Stimulated activated CD4-positive, alpha-beta T cell treated with anti-CD3 and anti-CD28 coated beads, TNF-alpha, amount 100 ng/mL, for 1 hour (primary cell): ENCODE results near the gene UGT1A9.

Experiments
- DNase-seq, 3 donors: peaks; one replicate each; pipeline ENCODE4 v3.0.0-alpha.2; 2020; ENCODE audit warnings: low read depth in 3 of 3, low spot score in 1 of 3

The UGT1A9 gene

DNA sequence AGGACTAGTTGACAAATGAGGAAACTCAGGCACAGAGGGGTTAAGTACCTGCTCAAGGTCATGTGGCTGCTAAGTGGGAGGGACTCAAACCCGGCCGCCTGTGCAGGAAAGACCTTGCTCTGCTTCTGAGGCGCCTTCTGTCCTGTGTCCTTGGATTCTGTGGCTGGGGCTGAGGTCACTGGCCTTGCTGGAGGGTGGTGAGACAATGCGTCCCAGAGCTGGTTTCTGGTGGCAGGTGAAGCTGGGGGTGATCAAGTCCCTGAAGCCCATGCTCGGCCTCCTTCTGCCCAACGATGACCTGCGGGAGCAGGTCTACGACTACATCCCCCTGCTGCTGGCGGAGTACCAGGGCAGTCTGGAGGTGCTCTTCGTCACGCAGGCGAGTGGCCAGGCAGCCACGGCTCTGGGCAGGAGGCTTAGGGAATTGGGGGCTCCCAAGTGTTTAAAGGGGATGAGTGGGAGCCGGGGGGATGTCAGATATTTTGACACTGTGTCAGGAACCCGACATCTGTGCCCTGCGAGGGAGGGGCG is 122.5 kb downstream of the UGT1A9 start:
- no peak for DNase-seq

DNA sequence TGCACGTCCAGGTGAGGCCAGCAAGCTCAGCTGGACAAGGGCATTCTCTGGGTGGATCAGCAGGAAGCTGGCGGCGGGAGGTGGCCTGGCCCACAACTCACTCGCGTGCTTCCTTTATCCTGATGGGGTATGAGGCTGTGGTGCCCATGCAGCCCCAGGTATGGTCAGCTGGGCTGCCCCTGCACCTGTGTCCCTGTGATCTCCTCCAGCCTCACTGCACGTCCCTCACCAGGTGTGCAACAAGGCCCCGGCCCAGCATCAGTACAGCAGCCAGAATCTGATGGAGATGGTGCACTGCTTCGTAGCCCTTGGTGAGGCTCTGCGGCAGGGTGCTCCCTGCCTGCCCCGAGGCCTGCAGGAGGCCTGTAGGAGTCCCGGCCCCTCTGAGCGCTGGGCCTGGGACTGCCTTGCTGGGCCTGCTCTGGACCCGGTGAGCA is 124.1 kb downstream of the UGT1A9 start:
- no peak for DNase-seq

DNA sequence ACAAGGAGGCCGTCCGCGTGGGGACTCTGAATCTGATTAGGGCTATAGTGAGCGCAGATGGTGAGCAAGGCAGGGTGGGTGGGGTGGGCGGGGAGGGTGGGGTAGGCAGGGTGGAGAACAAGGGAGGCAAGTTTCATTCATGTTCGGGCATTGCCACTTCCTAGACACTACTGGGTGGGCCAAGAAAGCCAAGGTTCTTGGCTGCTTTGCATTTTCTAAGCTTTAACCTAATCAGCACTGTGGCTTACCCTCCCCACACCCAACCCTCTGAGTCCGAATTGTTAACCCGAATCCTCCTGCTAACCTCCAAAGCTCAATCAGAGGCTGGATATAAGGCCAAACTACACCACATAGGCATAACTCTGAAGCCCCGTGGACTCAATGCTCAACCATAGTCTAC is 124.6 kb downstream of the UGT1A9 start:
- DNase-seq, result no peak

DNA sequence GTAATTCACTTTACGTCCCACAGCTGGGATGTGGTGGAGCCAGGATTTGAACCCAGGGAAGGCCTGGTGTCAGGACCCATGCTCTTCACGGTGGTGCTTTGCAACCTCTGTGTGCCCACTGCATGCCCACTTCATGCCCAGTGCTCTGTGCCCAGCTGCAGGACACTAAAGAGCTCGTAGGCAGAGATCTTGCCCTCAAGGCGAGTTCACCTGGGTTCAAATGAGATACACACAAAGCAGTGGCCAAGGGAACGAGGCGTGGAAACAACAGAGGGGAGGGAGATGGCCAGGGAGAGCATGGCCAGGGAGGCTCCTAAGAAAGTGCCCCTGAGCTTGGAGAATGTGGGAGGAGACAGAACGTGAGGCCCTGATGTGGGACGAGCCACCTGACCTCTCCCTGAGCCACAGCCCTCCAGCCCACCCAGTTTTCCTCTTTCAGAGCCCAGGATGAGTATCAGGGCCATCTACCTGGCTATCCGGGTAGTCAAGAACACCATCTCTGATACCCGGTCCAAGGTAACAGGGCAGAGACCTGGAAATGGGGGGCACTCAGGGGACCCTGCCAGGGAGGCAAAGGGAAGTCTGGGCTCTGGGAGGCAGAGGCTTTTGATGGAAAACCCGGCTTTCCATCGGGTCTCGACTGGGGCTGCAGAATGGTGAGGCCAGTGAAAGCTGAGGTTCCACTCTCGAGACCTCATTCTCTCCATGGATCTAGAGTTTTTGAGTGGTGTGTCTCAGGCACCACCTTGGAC is 126.8 kb downstream of the UGT1A9 start:
- DNase-seq, result no peak

DNA sequence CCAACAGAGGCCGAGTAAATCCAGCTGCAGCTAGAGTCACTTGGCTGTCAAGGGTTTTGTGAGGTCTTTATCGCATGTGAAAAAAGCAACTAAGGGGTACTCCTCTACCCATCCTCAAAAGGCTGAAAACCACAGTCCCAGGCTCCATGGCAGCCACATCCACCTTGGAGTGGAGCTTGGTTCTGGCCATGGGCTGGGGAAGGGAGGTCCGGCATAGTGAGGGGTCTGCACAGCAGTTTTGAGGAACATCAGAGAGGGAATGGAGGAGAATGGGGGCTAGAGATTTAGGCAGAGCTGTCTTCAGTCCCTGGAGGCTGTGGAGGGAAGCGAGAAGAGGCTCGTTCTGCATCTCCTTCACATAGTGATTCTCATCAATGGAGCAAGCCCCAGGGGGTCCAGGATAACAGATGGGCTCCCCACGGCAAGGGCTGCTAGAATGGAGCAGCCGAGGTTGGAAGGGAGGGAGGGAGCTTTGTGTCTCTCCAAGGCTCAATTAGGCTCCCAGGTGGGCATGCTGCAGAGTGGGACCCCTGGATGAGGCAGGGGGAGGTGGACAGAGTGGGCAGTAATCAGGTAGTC is 127.5 kb downstream of the UGT1A9 start:
- no peak for DNase-seq

DNA sequence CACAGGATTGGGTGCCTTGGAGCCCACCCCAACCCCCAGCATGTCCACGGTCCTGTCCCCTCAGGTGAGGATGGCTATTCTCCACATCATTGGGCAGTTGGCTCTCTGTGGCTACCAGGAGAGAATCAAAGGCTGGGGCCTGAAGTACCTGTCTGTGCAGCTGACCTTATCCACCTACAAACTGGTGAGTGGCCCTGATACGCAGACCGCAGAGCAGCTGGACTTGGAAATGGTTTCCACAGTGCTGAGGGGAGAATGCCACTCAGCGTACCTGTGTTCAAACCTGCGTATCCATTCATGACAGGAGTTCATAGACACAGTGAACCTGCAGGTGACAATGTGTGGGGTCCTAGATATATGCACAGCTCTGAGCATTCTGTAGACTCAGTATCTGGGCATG is 128.0 kb downstream of the UGT1A9 start:
- DNase-seq, result no peak

DNA sequence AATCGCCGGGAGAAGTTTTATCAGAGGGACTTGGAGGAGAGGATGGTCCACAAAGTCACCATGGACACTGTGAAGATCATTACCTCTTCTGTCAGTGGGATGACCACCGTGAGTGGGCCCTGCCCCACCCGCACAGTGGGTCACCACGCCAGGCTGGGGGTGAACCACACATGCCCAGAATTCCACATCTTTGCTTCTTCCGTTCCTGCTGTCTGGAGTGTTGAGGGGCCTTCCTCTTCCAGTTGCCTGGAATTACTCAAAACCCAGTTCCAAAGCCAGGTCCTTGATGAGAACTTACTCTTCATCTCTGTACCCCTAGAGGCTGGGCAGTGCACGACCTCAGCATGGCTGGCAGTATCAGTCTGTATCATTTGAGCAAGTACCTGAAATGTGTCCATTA is 128.5 kb downstream of the UGT1A9 start:
- DNase-seq, result no peak

DNA sequence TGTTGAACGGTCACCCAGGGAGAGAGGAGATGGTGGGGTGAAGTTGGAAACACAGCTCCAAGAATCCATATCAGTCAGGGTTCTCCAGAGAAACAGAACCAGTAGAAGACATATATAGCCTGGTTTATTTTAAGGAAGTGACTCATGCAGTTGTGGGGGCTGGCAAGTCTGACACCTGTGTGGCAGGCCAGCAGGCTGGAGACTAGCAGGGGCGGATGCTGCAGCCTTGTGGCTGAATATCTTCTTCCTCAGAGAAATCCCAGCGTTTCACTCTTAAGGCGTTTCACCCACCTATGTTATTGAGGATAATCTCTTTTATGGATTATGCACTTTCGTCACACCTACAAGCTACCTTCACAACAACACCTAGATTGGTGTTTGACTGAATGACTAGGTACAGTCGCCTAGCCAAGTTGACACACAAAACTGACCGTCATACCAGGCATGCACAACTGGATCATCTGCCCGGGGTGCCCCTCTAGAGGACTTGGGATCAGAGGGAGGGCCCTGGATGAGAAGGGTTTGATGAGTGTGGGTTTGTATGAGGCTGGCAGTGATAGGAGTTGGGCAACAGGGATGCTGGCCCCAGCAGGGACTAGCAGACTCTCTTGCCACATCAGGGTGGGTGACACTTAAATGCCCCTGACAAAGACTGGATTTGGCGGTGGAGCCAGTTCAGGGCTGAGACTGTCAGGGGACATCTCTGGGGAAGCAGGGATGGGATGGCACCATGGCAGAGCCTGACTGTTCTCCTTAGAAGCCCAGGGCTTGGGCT is 129.8 kb downstream of the UGT1A9 start:
- no peak for DNase-seq

DNA sequence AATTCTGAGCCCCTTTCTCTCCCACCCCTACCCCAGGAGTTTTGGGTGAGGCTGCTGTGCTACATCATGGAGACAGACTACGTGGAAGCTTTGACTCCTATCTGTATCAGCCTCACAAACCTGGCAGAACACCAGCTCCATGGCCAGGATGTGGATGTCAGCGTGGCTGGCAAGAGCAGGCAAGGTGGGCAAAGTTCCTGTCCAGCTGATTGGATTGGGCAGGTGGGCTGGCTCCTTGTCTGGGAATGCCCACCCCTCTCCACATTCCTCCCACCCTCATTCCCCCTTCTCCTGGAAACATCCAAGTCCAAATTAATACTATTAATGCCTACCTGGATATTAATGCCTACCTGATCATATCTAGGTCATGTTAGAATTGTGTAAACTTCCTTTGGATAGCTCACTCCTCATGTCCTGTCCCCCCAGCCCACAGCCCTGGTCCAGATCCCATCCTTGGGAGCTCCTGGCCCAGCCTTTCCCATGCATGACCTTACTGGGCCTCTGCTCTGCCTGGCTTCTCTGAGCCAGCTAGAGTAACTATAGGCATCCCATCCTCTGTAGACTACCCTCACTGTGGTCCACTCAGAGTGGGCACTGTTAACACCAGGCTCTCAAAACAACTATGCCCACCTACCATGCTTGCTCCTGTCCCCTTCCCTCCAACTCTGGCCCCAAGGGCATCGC is 130.6 kb downstream of the UGT1A9 start:
- no peak for DNase-seq

DNA sequence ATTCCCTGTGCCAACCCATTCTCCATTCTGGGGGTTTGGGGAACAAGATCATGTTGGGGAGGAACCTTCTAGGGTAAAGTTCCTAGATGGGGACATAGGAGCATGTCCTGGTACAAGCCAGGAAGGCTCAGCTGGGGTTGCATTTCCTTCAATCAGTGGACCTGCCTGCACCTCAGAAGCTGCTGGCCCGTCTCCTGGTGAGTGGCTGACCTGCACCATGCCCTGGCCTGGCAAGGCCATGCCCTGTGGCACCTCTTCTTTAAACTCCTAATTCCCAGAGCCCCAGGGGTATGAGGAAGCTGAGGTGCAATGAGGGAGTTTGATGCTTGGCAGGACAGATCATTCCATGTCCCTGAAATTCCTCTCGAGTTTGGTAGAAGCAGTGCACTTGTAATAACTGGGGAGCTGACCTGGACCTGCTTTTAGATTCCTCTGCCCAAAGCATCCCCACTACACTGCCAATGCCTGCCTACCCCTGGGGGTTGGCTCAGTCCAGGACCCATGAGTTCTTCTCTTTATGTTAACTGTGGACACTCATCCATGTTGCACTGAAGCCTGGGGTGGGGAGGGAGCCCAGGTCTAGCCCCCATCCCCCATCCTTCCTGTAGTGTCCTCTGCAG is 131.7 kb downstream of the UGT1A9 start:
- DNase-seq, result no peak

DNA sequence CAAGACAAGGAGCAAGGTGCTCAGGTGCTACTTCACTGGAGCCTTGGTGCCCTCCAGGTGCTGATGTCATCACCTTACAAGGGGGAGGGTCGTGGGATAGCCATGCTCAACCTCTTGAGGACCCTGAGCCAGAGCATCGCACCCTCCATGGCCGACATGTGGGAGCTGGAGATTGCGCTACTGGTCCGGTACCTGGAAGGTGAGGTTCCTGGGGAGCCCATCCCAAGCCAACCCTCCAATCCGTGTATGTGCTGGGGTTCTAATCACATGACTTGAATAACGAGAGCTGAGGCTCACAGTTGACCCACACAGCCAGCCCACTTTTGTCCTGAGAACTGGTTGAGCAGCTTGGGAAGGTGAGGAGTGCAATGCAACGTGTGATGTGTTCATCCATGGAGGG is 132.3 kb downstream of the UGT1A9 start:
- DNase-seq, result no peak

DNA sequence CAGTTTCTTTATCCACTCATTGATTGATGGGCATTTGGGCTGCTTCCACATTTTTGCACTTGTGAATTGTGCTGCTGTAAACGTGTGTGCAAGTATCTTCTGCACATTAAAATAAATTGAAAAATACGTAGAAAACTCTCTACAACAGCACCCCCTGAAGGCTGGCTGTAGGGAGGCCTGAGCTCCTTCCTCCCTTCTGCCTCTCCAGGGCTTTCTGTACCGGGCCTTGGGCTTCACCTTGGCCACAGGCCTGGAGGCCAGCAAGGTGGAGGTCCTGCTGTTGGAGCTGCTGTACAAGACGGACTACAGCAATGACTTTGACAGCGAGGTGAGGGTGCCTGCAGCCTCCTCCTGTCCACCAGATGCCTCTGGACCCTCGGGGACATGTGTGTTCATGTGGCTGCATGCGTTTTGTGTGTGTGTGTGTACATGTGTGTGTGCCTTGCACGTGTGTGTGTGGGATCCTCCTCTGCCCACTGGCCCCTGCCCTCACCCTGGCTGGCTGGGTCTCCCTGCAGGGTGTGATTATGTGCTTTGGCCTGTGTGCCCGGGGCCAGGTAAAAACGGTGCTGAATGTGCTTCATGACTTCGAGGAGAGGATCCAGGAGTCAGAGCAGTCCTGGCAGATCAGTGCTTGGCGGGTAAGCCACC is 135.6 kb downstream of the UGT1A9 start:
- no peak for DNase-seq

DNA sequence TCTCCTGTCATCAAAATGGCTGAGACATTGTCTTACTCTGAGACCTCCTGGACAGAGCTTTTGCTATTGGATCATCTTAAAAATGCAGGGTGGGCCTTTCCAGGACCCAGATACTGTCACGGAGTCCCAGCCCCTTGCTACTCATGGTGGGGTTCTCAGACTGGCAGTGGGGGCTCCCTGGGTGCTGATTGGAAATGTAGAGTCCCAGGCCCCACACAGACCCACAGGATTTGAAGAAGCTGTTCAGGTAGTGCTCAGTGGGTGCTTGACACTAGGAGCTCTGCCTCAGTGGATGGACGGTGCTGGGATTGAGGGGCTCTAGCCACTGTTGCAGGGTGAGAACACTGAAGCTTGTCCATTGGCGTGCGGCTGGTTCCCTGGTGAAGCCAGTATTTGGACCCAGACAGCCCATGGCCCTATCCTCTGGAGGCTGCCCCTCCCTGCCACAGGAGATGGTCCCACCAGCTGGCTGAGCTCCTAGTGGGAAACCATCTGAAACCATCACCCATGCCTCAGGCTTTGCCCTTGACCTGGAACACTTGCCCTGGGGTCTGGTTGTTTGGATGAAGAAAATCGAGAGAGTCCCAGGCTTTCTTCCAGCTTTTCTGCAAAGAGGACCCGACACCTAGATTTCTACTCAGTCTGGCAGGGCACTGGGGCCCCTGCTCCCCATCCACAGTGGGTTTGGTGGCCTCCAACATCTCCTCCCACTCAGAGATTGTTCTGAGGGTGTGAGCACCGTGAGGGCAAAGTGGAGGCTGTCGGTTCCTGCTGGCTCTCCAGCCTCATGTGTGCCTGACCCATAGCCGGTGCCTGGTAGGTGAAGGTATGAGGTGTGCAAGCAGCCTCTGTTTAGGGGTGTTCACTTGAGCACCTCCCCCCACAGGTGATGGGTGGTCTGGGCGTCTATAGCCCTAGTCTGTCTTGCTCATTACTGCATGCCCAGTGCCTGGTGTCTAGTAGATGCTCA is 136.6 kb downstream of the UGT1A9 start:
- DNase-seq, result no peak

DNA sequence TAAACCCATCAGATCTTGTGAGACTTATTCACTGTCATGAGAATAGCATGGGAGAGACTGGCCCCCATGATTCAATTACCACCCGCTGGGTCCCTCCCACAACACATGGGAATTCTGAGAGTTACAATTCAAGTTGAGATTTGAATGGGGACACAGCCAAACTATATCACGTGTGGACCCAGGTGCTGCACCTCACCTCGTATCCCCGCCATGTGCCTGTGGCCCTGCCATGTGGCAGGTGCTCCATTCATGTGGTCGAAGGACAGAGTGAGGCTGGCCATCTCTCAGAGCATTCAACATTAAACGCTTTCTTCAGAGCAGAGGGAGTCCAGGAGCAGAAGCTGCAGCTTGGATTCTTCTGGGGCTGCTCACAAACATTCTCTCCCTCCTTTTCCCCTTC is 138.7 kb downstream of the UGT1A9 start:
- no peak for DNase-seq

DNA sequence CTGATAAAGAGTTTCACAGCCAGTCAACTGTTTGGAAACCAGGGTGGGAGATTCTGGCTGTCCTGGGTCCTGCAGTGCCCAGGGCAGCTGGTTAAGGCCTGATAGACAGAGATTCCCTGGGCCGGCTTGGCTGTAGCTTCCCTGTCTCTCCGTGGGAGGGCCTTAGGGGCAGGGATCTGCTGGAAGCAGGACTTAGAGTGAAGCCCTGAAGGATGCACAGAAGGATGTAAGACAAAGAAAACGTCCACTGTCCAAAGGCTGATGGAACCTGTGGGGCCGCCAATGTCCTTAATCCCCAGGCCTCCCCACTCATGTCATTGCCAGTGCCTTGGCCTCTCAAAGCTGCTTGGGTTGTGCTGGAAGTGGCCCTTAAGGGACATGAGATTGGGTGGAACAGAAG is 139.4 kb downstream of the UGT1A9 start:
- DNase-seq, result no peak

DNA sequence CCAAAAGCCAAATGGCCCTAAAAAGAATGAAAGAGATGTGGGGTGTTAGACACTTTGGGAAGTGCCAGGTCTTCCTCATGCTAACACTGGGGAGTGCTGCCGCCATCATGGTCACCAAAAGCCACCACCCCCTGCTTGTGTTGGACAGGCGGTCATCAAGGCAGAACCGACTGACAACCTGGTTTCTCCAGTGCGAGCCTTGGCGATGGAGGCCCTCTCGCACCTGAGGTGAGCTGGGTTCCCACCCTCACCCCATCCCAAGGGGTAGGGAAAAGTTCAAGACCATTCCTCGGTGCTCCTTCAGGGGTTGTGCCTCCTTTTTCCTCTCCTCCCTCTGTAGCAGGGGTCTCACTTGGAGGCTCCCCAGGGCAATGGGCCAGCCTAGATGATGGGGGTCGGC is 140.0 kb downstream of the UGT1A9 start:
- no peak for DNase-seq

DNA sequence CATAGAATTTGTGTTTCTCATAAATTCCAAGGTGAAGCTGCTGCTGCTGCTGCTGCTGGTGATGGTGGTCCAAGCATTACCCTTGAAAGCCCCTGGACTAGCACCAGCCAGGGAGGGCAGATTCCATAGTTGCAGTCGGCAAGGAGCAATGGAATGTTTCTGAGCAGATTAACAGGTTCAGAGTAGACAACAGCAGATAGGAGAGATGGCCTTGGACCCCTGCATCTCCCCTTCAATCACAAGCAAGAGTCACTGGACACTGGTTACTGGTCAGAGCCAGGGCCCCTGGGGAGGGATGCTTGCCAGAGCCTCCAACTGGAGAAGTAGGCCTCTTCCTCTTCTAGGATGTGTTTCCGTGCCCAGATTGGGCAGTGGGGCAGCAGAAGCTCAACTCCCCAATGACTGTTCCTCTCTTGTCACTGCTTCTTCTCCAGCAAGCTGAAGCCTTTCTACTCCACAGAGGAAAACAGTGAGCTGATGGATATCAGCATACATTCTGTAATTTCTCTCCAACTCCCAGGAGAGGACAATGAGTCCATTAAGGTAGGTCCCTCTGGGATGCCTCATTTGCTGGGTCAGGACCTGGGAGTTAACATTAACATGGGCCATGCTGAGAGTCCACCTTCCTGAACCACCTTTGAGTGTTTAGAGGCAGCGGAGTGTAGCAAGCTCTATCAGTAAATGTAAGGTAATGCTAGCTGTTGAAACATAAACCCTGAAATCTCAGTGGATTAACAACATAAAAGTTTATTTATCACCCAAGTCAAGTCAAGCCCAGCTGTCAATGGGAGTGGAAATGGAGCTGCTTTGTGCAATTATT is 141.7 kb downstream of the UGT1A9 start:
- DNase-seq, result no peak

DNA sequence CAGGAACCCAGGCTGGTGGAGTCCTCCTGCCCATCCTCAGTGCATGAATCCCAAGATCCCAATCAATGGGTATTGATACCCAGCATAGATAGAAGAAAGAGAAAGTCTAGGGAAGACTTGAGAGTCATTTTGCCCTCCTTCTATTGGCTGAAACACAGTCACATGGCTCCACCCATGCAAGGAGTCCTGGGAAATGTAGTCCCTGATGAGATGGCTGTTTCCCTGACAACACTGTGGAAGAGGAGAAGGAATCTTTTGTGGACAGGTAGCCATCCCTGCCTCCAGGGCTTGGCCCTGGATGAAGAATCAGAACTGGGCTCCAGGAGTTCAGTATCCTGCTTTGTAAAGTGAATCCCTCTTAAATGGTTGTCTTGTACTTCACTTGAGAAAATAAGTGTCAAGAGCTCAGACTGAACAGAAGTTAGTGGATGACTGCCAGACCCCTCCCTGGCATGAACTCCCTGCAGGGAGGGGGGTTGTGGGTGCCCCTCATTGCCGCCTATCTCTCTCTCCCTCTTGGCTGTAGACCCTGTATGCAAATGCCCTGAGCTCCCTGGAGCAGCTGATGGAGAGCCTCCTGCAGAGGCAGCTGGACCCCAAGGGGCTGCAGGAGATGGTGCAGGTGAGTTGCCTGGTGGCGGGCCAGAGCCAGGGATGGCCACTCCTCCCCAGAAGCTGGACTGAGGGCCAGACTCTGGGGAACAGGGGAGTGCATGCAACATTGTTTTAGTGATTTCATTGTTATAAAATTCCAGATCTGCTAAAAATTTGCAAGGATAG is 142.5 kb downstream of the UGT1A9 start:
- DNase-seq, result no peak
